ENCODE measurements around the gene RANBP2.

Gene RANBP2

DNA sequence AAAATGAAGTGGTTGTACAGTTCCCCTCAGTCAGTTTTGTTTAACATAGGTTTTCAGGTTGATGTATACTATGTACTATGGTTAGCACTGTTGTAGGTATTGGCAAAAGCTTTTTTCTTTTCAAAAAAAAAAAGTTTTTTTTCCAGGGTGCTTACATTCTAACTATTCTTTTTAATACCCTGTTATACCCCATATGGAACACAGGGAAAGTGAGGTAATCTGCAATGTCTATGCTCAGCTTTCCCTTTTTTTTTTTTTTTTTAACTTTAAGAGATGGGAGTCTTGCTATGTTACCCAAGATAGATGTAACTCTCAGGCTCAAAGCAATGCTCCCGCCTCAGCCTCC lies 66.7 kb downstream of the RANBP2 start:
- TF ChIP-seq, protein P1, sequence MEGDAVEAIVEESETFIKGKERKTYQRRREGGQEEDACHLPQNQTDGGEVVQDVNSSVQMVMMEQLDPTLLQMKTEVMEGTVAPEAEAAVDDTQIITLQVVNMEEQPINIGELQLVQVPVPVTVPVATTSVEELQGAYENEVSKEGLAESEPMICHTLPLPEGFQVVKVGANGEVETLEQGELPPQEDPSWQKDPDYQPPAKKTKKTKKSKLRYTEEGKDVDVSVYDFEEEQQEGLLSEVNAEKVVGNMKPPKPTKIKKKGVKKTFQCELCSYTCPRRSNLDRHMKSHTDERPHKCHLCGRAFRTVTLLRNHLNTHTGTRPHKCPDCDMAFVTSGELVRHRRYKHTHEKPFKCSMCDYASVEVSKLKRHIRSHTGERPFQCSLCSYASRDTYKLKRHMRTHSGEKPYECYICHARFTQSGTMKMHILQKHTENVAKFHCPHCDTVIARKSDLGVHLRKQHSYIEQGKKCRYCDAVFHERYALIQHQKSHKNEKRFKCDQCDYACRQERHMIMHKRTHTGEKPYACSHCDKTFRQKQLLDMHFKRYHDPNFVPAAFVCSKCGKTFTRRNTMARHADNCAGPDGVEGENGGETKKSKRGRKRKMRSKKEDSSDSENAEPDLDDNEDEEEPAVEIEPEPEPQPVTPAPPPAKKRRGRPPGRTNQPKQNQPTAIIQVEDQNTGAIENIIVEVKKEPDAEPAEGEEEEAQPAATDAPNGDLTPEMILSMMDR (IDR thresholded peaks at IDR 0.05; ENCODE audit: low read depth, low read length) = no peak
- no peak for DNase-seq (ENCODE audit: extremely low read depth, low read depth)

DNA sequence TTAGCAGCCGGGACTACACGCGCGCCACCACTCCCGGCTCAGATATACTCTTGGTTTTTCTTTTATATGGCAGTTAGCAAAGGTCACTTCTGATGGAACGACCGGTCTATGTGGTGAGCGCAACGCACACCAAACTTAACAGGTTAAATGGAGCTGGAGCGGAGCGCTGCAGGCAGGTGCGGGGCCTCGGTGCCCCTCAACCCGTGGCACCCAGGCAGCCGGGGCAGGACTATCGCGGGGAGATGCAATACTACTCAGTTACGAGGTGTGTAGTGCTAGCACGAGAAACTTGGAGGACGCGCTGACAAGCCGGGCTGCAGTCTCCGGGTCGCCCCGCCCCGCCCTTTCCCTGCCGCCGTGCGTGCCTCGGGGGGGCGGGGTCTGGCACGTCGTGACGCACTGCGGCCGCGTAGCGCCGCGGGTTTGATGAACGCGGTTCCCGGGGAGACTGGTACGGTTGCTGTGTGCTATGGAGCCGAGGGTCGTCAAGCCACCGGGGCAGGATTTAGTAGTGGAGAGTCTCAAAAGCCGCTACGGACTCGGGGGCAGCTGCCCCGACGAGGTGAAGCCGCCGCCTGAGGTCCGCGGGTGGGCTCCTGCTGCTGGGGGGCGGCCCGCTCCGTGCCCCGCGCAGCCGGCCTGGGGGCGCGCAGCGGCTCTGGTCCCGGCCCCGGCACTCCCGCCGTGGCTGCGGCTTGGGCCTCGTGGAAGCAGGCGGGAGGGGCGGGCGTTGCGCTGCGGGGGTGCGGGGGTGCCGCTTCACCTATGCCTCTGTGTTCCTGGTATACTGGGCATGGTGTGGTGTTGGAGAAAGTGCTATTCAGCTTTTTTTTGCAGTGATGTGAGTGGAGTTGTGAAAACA lies 67.3 kb downstream of the RANBP2 start, which contains the start of gene CCDC138:
Gene CCDC138, plus strand, starts transcription at position 418 of the 862 bp plus-strand sequence. Its CDS starts 52 bp downstream, at position 470.
- DNase-seq (ENCODE audit: extremely low read depth, low read depth) = peak; percentile 51
- TF ChIP-seq, protein P1 (IDR thresholded peaks at IDR 0.05; ENCODE audit: low read depth, low read length) = no peak

DNA sequence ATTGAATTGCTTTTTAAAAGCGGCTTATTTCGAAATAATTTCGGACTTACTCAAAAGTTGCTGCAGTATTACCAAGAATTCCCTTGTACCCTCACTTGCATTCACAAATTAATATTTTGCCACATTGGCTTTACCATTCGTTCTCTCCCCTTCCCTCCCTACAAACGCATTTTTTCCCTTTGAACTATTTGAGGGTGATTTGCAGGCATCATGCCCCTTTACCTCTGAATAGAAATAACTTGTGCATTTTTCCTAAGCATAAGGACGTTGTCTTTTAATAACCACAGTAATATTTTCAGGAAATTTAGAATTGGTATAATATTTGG lies 67.9 kb downstream of the RANBP2 start:
- no peak for DNase-seq (ENCODE audit: extremely low read depth, low read depth)
- TF ChIP-seq, protein P1 (IDR thresholded peaks at IDR 0.05; ENCODE audit: low read depth, low read length) = no peak

DNA sequence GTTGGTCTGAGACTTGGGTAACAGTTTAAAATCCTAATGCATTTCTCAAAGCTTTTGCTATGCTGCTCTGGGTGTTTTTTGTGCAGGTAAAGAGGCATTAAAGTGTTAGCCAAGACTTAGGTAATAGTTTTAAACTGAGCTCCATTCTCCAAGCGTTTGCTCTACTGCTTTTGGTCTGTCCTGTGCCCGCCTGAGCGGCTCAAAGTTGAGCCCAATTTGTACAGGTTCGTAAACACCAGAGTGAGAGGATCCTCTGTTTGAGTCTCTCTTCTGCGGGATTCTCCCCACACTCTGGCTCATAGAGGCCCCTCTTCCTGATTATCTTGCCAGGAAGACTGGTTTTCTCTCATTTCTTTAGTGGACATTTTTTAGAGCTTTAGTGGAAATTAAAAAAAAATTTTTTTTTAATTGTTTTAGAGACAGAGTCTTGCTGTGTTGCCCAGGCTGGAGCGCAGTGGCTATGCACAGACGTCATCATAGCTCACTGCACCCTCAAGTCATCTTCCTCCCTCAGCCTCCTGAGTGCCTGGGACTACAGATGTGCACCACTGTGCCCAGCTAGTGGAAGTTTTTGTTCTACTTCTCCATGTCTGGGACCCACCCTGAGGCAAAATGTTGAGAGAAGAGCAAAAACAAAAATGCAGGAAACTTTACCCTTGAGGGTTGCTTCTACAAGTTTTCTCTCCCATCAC lies 83.9 kb downstream of the RANBP2 start:
- DNase-seq (ENCODE audit: extremely low read depth, low read depth) = no peak
- TF ChIP-seq, protein P1 (IDR thresholded peaks at IDR 0.05; ENCODE audit: low read depth, low read length) = no peak

DNA sequence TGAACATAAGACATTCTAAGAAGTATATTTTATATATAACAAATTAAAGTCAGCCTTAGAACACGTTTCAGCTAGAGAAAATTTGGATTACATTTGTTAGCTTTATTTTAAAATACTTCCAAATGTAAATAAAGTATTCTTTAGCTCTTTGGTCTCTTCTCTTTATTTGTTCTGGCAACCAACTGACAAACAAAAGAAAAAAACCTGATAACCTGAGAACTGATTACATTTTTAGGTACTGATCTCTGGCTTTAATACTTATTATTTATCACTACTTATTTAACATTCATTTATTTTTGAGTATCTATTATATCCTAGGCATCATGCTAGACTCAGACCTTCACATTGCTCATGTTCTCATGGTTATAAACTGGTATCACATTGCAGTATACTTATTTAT lies 85.8 kb downstream of the RANBP2 start:
- TF ChIP-seq, protein P1 (IDR thresholded peaks at IDR 0.05; ENCODE audit: low read depth, low read length) = no peak
- DNase-seq (ENCODE audit: extremely low read depth, low read depth) = no peak

DNA sequence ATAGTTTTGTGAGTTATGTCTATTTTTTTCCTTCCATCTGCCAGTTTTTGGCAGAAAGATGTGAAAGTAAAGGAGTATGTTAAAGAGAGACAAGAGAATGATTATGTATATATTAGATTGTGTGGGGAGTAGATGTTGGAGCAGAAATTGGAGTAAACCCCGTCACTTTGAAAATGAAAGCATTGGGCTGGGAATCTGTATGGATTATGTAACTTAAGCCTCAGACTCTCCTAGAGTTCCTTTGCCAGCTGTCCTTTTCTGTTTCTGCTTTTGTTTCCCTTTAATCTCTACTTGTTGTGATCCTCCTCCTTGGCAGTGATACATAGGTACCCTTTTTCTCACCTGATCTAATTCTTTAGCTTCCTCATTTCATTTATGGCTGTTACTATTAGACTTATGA lies 86.5 kb downstream of the RANBP2 start:
- TF ChIP-seq, protein P1 (IDR thresholded peaks at IDR 0.05; ENCODE audit: low read depth, low read length) = no peak

More for the DNA sequence above, 86.5 kb downstream of the RANBP2 start:
- no peak for DNase-seq (ENCODE audit: extremely low read depth, low read depth)
